HEK293 (cell line): ENCODE measurements around the gene ZCCHC2.

ENCODE experiments used
- CTCF ChIP-seq: fragments of 450-650 bp; formaldehyde crosslinking; IDR thresholded peaks from 2 replicates; pipeline ENCODE4 v1.5.1; 2016; ENCODE audit warnings: missing biosample characterization, missing genetic modification characterization
- GLI2 ChIP-seq: fragments of 450-650 bp; formaldehyde crosslinking; IDR thresholded peaks from 2 replicates; pipeline ENCODE4; 2017; ENCODE audit warnings: missing biosample characterization, missing genetic modification characterization, low read depth, borderline replicate concordance
- KLF7 ChIP-seq: fragments of 450-650 bp; formaldehyde crosslinking; IDR thresholded peaks from 2 replicates; pipeline ENCODE4 v1.5.1; 2016; ENCODE audit warnings: missing biosample characterization, missing genetic modification characterization, borderline replicate concordance
- TCF7L2 ChIP-seq: IDR thresholded peaks from 2 replicates; pipeline ENCODE4 v1.6.1; 2011; ENCODE audit warnings: low read depth, mild to moderate bottlenecking, inconsistent platforms, low read length, moderate library complexity, borderline replicate concordance
- ZBTB11 ChIP-seq: fragments of 450-650 bp; formaldehyde crosslinking; conservative IDR thresholded peaks from 2 replicates; pipeline ENCODE4 v1.5.1; 2016; ENCODE audit warnings: low read depth, missing biosample characterization, missing genetic modification characterization
- ZBTB17 ChIP-seq: fragments of 450-650 bp; formaldehyde crosslinking; IDR thresholded peaks from 2 replicates; pipeline ENCODE4 v1.5.1; 2016; ENCODE audit warnings: missing biosample characterization, missing genetic modification characterization
- ZBTB26 ChIP-seq: fragments of 450-650 bp; formaldehyde crosslinking; optimal IDR thresholded peaks from 2 replicates; pipeline ENCODE3; 2016; ENCODE audit warnings: missing biosample characterization, mild to moderate bottlenecking, missing genetic modification characterization
- ZBTB7A ChIP-seq: fragments of 450-650 bp; formaldehyde crosslinking; IDR thresholded peaks from 2 replicates; pipeline ENCODE4 v1.5.1; 2016; ENCODE audit warnings: low read depth, missing biosample characterization, missing genetic modification characterization
- ZNF362 ChIP-seq: fragments of 450-650 bp; formaldehyde crosslinking; IDR thresholded peaks from 2 replicates; pipeline ENCODE4 v1.5.1; 2016; ENCODE audit warnings: missing biosample characterization, missing genetic modification characterization

GRCh38 chr18:62601871-62602270 lies 79.0 kb downstream of the ZCCHC2 start:
- no peak for TF ChIP-seq ZBTB7A (tag by site-specific recombination)
- no peak for TF ChIP-seq ZNF362 (tag by site-specific recombination)
- TF ChIP-seq CTCF, result no peak
- TF ChIP-seq ZBTB17 (tag by site-specific recombination), result no peak
- no peak for TF ChIP-seq ZBTB26
- TF ChIP-seq TCF7L2, result no peak
- TF ChIP-seq GLI2 (tag by site-specific recombination), result no peak
- no peak for TF ChIP-seq ZBTB11 (tag by site-specific recombination)
- TF ChIP-seq KLF7 (tag by site-specific recombination), result no peak
